Chondrocyte (in vitro differentiated cells): ENCODE results near the gene PSMB9. TPM values are rescaled to one million over a fixed set of nuclear protein-coding genes. Genes with fewer than 3 reads are reported as not detected.
A peak's percentile ranks its signal among the peaks of the same experiment; 100 is the strongest.

ENCODE experiments used
- DNase-seq: peaks from one replicate; pipeline ENCODE4 v3.0.0; 2021; ENCODE audit warnings: mixed read lengths, low spot score
- H3K27ac Mint-ChIP-seq: one replicate; pipeline ENCODE4 v1.8.0; 2021; ENCODE audit warnings: mild to moderate bottlenecking, moderate library complexity, mixed read lengths; ENCODE audit not compliant: unreplicated experiment
- H3K27me3 Mint-ChIP-seq: 2 replicates; pipeline ENCODE4 v1.8.0; 2021; ENCODE audit warnings: low read depth, mixed read lengths
- H3K36me3 Mint-ChIP-seq: 2 replicates; pipeline ENCODE4 v1.8.0; 2021; ENCODE audit warnings: low read depth, mixed read lengths
- H3K4me1 Mint-ChIP-seq: 2 replicates; pipeline ENCODE4 v1.8.0; 2021; ENCODE audit warnings: low read depth, mild to moderate bottlenecking, mixed read lengths
- H3K4me3 Mint-ChIP-seq: one replicate; pipeline ENCODE4 v1.8.0; 2021; ENCODE audit warnings: mild to moderate bottlenecking, moderate library complexity, mixed read lengths; ENCODE audit not compliant: unreplicated experiment
- H3K9me3 Mint-ChIP-seq: 2 replicates; pipeline ENCODE4 v1.8.0; 2021; ENCODE audit warnings: low read depth, mixed read lengths
- total RNA-seq: library from RNA; stranded (reverse); gene quantifications from 3 replicates; pipeline ENCODE4 v1.2.1, GENCODE V29; 2021
- TF ChIP-seq, protein P1 (sequence below): fragments of 200-600 bp; sonication (generic); IDR thresholded peaks from 2 replicates; pipeline ENCODE4 v1.5.0; 2021; ENCODE audit warnings: antibody characterized with exemption, mild to moderate bottlenecking, moderate library complexity

PSMB9 gene
- total RNA-seq, 1 donor from 2014 or later = 1.2 TPM

DNA sequence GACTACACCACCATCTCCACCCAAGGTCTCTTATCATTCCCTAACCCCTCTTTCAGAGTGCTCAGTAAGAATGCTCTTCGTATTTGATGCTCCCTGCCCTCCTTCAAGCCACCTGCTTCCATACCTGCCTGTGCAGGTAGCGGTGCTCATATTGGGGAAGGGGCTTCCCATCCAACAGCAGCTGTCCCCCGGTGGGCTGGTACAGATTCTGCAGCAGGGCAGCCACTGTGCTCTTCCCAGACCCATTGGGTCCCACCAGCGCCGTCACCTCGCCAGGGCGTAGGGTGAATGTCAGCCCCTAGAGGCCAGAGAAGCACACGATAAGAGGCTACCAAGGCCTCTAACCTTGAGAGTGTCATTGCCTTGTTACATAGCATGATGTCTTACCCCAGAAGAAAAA lies 6.2 kb upstream of the PSMB9 start:
- Mint-ChIP-seq H3K27ac (no peak overlapping the region), H3K36me3 (peaks cover 29% of the 10 kb centered on the region), H3K4me1 (peaks cover 30% of the 10 kb centered on the region), H3K27me3 (no peaks in the 10 kb centered on the region), H3K9me3 (no peaks in the 10 kb centered on the region), H3K4me3 (no peak overlapping the region)
- DNase-seq = no peak
- TF ChIP-seq, protein P1, sequence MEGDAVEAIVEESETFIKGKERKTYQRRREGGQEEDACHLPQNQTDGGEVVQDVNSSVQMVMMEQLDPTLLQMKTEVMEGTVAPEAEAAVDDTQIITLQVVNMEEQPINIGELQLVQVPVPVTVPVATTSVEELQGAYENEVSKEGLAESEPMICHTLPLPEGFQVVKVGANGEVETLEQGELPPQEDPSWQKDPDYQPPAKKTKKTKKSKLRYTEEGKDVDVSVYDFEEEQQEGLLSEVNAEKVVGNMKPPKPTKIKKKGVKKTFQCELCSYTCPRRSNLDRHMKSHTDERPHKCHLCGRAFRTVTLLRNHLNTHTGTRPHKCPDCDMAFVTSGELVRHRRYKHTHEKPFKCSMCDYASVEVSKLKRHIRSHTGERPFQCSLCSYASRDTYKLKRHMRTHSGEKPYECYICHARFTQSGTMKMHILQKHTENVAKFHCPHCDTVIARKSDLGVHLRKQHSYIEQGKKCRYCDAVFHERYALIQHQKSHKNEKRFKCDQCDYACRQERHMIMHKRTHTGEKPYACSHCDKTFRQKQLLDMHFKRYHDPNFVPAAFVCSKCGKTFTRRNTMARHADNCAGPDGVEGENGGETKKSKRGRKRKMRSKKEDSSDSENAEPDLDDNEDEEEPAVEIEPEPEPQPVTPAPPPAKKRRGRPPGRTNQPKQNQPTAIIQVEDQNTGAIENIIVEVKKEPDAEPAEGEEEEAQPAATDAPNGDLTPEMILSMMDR = no peak

DNA sequence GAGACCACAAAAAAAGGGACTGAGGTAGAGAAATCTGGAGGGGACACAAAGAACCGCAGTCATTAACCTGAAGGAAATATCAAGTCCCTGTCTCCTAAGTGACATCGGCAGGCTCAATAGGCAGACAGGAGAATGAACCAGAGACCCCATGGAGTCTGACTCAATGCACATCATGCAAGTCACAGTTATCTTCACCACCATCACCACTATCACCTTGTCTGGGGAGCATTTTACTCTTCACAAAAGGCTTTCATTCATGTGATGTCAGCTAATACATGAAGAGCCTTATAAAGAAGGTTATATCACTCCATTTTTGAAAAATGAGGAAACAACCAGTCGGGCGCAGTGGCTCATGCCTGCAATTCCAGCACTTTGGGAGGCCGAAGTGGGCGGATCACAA lies 4.9 kb upstream of the PSMB9 start:
- H3K9me3 Mint-ChIP-seq = no peaks in the 10 kb centered on the region
- no peak for DNase-seq
- TF ChIP-seq, protein P1 = no peak
- H3K4me1 Mint-ChIP-seq = peaks cover 22% of the 10 kb centered on the region
- no peaks in the 10 kb centered on the region for H3K27me3 Mint-ChIP-seq
- H3K27ac Mint-ChIP-seq = no peak overlapping the region
- H3K4me3 Mint-ChIP-seq = no peak overlapping the region
- peaks cover 29% of the 10 kb centered on the region for H3K36me3 Mint-ChIP-seq

DNA sequence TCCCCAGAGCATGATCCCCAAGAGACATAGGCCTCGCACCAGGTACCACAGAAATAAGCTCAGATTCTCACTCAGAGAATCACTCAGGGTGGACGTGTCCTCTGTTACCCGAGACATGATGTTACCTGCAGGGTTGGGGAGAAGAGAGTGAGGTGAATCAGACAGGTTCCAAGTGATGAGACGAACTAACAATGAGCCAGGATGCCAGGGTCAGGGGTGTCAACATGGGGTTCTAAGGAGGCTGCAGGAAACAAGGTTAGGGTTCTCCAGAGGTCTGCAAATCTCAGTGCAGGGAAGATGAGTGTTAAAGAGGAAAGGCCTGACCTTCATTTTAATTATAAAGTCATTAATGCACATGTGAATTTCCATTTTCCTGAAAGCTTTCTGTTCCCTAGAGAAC lies 3.0 kb upstream of the PSMB9 start:
- peaks cover 9% of the 10 kb centered on the region for H3K27me3 Mint-ChIP-seq
- H3K27ac Mint-ChIP-seq = no peak overlapping the region
- no peaks in the 10 kb centered on the region for H3K9me3 Mint-ChIP-seq
- no peak for DNase-seq
- H3K4me1 Mint-ChIP-seq = peaks cover 24% of the 10 kb centered on the region
- peaks cover 29% of the 10 kb centered on the region for H3K36me3 Mint-ChIP-seq
- H3K4me3 Mint-ChIP-seq = no peak overlapping the region
- TF ChIP-seq, protein P1 = no peak

DNA sequence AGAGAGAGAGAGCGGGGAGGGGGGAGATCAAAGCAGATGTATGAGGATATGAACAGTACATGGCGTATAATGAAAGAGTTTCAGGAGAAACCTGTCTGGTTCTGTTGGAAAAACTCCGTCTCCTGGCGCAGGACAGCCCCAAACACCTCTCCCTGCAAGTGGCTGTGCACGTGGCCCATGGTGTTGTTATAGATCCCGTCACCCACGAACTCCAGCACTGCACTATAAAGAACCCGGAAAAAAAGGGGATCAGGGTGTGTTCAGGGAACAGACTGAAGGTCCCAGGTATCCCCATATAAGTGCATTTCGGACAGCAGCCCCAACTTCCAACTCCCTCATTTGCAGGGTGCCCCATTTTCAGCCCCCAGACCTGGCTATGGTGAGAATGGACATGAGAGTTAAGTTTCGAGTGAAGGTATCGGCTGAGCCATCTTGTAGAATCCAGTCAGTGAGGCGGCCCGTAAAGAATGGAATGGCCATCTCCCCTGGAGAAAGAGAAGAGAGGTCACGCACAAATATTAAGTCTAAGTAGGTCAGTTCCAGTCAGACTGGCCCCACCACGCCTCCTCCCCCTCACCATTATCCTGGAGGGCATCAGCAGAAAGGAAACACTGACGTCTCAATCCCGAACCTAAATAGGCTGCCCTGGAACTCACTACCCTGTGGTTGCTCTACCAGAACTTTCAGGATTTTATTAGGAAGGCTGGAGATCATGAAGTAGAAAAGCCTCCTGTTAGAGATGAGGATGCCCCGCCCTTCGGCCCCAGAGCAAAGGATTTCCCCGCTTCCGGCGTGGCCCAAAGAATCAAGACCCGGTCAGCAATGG lies 1.8 kb upstream of the PSMB9 start:
- TF ChIP-seq, protein P1 = no peak
- Mint-ChIP-seq H3K27me3 (peaks cover 14% of the 10 kb centered on the region), H3K4me1 (peaks cover 24% of the 10 kb centered on the region), H3K9me3 (no peaks in the 10 kb centered on the region), H3K36me3 (peaks cover 24% of the 10 kb centered on the region), H3K27ac (peak overlapping the region; percentile 95), H3K4me3 (peak overlapping the region; percentile 95)
- DNase-seq = no peak

DNA sequence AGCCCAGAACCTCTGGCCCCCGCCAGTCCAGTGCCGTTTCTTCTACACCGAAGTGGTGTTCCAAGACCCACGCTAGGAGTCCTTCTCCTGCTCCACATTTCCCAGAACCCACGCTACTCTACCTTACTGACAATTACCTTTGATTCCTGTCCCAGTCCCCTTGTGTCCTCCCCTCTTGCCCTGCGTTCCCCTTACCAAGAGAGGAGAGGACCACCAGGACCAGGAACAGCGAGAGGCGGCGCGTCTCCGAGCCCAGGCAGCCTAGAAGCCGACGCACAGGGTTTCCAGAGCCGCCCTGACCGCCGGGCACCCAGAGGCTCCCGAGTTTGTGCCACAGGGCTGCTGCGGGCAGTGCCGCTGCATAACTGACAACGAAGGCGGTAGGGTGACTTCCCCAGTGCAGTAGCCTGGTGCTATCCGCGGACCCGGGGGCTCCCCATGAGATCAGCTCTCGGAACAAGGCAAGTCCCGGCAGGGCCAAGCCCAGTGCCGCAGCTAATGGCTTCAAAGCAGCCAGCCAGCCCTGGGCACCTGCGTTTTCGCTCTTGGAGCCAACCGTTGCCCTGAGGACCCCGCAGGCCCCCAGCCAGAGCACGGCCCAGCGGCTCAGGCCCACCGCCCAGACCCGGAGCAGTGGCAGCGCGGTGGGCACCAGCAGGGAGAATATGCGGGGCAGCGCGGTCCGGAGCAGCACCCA lies 1.0 kb upstream of the PSMB9 start:
- DNase-seq = no peak
- TF ChIP-seq, protein P1 = no peak
- Mint-ChIP-seq H3K4me3 (peak overlapping the region; percentile 95), H3K36me3 (peaks cover 19% of the 10 kb centered on the region), H3K27ac (peak overlapping the region; percentile 95), H3K27me3 (peaks cover 22% of the 10 kb centered on the region), H3K4me1 (peaks cover 24% of the 10 kb centered on the region), H3K9me3 (no peaks in the 10 kb centered on the region)
